ENCODE results near the gene CDKN1C.

DNA sequence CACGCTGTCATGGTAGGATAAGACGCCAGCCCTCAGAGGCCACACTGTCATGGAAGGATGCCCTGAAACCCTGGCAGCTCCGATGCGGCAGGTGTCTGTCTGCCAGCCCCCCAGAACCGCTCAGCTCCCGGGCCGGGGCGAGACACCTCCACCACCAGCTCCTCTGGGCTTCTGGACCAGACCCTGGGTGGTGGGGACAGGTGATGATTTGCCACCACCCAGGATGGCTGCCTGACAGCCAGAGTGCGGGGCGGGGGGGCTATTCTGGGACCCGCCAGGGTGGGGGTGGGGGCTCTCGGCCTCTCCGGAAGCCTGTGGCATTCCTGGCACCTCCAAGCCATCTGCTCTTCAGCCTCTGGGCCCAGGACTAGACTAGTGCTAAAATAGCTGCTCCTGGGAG is 34.3 kb upstream of the CDKN1C start:
- TF ChIP-seq, protein P1, sequence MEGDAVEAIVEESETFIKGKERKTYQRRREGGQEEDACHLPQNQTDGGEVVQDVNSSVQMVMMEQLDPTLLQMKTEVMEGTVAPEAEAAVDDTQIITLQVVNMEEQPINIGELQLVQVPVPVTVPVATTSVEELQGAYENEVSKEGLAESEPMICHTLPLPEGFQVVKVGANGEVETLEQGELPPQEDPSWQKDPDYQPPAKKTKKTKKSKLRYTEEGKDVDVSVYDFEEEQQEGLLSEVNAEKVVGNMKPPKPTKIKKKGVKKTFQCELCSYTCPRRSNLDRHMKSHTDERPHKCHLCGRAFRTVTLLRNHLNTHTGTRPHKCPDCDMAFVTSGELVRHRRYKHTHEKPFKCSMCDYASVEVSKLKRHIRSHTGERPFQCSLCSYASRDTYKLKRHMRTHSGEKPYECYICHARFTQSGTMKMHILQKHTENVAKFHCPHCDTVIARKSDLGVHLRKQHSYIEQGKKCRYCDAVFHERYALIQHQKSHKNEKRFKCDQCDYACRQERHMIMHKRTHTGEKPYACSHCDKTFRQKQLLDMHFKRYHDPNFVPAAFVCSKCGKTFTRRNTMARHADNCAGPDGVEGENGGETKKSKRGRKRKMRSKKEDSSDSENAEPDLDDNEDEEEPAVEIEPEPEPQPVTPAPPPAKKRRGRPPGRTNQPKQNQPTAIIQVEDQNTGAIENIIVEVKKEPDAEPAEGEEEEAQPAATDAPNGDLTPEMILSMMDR (IDR thresholded peaks at IDR 0.05), result no peak
- TF ChIP-seq POLR2AphosphoS5 (IDR thresholded peaks at IDR 0.05) (no peak), POLR2A (IDR thresholded peaks at IDR 0.05; ENCODE audit: low read depth) (no peak), EP300 (IDR thresholded peaks at IDR 0.05) (no peak)
